ENCODE measurements around the gene PDE11A. TPM values are rescaled to one million over a fixed set of nuclear protein-coding genes. Genes with fewer than 3 reads are reported as not detected.

PDE11A gene
- total and polyA plus RNA-seq, 10 donors = 0.02 to 1.2 (median 0.22) TPM; not detected in 3

DNA sequence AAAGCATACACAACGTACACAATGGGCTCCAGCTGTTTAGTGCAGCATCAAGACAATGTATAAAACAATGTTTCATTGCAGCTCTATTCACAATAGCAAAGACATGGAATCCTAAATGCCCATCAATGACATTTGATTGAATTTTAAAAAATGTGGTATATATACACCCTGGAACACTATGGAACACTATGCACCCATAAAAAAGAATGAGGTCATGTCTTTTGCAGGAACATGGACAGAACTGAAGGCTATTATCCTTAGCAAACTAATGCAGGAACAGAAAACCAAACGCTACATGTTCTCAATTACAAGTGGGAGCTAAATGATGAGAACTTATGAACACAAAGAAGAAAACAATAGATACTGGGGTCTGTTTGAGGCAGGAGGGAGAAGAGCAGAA lies 364.5 kb downstream of the PDE11A start:
- Histone ChIP-seq H3K27me3 (replicated peaks in 1 of 7) (peaks cover 0 to 11% (median 0%) of the 10 kb centered on the region in 7 donors), H3K27ac (no peak overlapping the region), H3K4me1 (no peaks in the 10 kb centered on the region), H3K4me3 (no peak overlapping the region), H3K36me3 (no peaks in the 10 kb centered on the region), H3K9me3 (no peaks in the 10 kb centered on the region)
- no peak for DNase-seq
- intact Hi-C loops (cut with DNase I; ENCODE audit: low total_unique reads) = no loop called here
- TF ChIP-seq, protein P1, sequence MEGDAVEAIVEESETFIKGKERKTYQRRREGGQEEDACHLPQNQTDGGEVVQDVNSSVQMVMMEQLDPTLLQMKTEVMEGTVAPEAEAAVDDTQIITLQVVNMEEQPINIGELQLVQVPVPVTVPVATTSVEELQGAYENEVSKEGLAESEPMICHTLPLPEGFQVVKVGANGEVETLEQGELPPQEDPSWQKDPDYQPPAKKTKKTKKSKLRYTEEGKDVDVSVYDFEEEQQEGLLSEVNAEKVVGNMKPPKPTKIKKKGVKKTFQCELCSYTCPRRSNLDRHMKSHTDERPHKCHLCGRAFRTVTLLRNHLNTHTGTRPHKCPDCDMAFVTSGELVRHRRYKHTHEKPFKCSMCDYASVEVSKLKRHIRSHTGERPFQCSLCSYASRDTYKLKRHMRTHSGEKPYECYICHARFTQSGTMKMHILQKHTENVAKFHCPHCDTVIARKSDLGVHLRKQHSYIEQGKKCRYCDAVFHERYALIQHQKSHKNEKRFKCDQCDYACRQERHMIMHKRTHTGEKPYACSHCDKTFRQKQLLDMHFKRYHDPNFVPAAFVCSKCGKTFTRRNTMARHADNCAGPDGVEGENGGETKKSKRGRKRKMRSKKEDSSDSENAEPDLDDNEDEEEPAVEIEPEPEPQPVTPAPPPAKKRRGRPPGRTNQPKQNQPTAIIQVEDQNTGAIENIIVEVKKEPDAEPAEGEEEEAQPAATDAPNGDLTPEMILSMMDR (IDR thresholded peaks at IDR 0.05 in 8 of 11, conservative IDR thresholded peaks at IDR 0.05 in 3 of 11) = no peak
- TF ChIP-seq POLR2AphosphoS5 (IDR thresholded peaks at IDR 0.05) (no peak), POLR2A (IDR thresholded peaks at IDR 0.05) (no peak)
- 87 to 99% (median 88%) methylated on average over 2 of the region's 2 CpGs for WGBS, 5 donors

DNA sequence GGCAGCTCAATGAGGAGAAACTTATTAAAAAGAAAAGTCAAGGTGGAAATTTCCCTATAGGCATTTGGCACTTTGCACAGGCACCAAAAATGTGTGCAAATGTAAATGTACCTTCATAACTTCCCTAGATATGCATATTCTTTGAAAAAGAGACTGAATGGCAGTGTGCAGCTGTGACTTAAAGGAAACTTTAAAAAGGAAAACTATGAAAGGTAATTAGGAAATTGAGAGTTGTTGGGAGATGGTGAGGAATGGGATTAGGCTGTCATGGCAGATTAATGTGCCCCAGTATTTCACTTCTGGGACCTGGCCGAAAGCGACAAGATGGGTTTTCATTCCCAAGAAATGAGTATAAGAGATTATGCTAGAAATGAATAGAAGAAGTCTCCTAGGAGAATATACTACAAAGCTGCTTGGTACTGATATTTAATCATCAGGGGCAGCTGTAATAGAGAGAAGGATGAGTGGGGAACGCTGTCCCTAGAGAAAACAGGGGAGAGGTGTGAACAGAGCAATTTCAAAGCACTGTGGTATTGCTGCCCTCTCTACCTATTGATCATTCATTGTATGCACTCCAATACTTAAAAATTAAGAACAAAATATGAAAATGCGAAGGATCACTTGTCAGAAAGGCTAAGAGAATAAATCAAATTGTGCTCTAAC lies 366.9 kb downstream of the PDE11A start:
- no peaks in the 10 kb centered on the region for H3K36me3 ChIP-seq
- DNase-seq = no peak
- H3K9me3 ChIP-seq = no peaks in the 10 kb centered on the region
- no peak overlapping the region for H3K4me3 ChIP-seq
- peaks cover 0 to 11% (median 0%) of the 10 kb centered on the region in 7 donors for H3K27me3 ChIP-seq (replicated peaks in 1 of 7)
- intact Hi-C loops (cut with DNase I; ENCODE audit: low total_unique reads) = no loop called here
- TF ChIP-seq POLR2A (IDR thresholded peaks at IDR 0.05) (no peak), POLR2AphosphoS5 (IDR thresholded peaks at IDR 0.05) (no peak)
- TF ChIP-seq, protein P1 (IDR thresholded peaks at IDR 0.05 in 8 of 11, conservative IDR thresholded peaks at IDR 0.05 in 3 of 11) = no peak
- 86 to 93% (median 90%) methylated on average over 4 of the region's 4 CpGs for WGBS, 5 donors
- no peak overlapping the region for H3K27ac ChIP-seq
- no peaks in the 10 kb centered on the region for H3K4me1 ChIP-seq

DNA sequence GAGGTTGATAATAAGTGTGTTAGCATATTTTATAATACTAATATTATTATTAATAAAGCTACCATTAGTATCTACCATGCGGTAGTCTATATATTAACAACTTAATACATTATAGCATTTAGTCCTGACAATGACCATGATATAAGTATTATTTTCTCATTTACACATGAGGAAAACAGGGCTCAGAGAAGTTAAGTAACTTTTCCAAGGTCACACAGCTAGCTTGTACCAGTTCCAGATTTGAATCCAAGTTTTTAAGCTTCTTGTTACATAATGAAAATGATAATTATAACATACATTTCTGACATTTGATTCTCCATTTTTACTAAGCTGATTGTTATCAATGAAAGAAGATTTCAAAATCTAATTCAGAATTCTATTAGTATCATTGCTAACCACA lies 369.4 kb downstream of the PDE11A start:
- intact Hi-C loops (cut with DNase I; ENCODE audit: low total_unique reads) = no loop called here
- H3K4me3 ChIP-seq = no peak overlapping the region
- H3K27me3 ChIP-seq (replicated peaks in 1 of 7) = peaks cover 0 to 4% (median 0%) of the 10 kb centered on the region in 7 donors
- no peaks in the 10 kb centered on the region for H3K9me3 ChIP-seq
- DNase-seq = no peak
- WGBS, 5 donors = 95 to 100% (median 98%) methylated on average over 1 of the region's 1 CpG
- TF ChIP-seq POLR2AphosphoS5 (IDR thresholded peaks at IDR 0.05) (no peak), POLR2A (IDR thresholded peaks at IDR 0.05) (no peak)
- TF ChIP-seq, protein P1 (IDR thresholded peaks at IDR 0.05 in 8 of 11, conservative IDR thresholded peaks at IDR 0.05 in 3 of 11) = no peak
- H3K4me1 ChIP-seq = no peaks in the 10 kb centered on the region
- H3K36me3 ChIP-seq = no peaks in the 10 kb centered on the region
- H3K27ac ChIP-seq = no peak overlapping the region

DNA sequence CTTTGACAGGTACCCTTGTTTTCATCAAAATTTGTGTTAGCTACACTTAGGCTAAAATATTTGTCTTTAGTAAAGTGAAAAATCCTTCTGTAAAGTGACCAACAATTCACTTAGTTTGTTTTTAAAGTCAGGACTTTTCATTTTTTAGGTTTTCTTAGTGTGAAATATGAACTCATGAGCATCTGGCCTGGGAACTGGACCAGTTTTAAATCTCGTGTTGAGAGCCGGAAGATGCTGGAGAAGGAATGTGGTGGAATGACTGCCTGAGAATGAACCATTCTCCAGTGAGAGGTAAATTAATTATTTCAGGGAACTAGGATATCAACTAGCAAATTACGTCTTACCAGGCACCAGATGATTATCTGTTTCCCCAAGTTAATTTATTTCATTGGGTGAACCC lies 374.3 kb downstream of the PDE11A start:
- Histone ChIP-seq H3K4me1 (no peaks in the 10 kb centered on the region), H3K27ac (no peak overlapping the region), H3K27me3 (replicated peaks in 1 of 7) (no peaks in the 10 kb centered on the region), H3K4me3 (no peak overlapping the region), H3K36me3 (no peaks in the 10 kb centered on the region), H3K9me3 (no peaks in the 10 kb centered on the region)
- no peak for DNase-seq
- TF ChIP-seq, protein P1 (IDR thresholded peaks at IDR 0.05 in 8 of 11, conservative IDR thresholded peaks at IDR 0.05 in 3 of 11) = no peak
- TF ChIP-seq POLR2AphosphoS5 (IDR thresholded peaks at IDR 0.05) (no peak), POLR2A (IDR thresholded peaks at IDR 0.05) (no peak)
- WGBS, 5 donors = 83 to 94% (median 89%) methylated on average over 3 of the region's 3 CpGs
- intact Hi-C loops (cut with DNase I; ENCODE audit: low total_unique reads) = no loop called here
